ENCODE results near the gene NTMT1.
A peak's percentile ranks its signal among the peaks of the same experiment; 100 is the strongest.

The NTMT1 gene

DNA sequence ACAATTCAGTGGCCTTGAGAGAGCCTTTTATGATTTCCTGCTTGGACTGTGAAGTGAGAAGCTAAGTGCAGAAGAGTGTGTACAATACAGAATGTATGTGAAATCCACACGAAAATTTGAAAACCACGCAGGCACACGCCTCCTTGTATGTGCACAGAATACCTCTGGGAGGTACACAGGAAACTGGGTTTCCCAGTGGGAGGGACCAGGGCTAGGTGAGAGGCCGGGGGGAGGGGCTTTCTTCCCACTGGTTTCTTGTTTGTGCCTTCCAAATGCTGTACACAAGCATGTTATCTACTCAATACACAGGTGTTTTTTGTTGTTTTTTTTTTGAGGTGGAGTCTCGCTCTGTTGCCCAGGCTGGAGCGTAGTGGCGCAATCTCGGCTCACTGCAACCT lies 21.2 kb upstream of the NTMT1 start:
- no peak for DNase-seq (ENCODE audit: low spot score)
- no peak overlapping the region for H3K4me3 Mint-ChIP-seq
- H3K4me1 Mint-ChIP-seq (ENCODE audit: low read depth): peaks cover 29% of the 10 kb centered on the region
- no peaks in the 10 kb centered on the region for H3K27me3 Mint-ChIP-seq (ENCODE audit: low read depth)
- H3K36me3 Mint-ChIP-seq (ENCODE audit: low read depth): no peaks in the 10 kb centered on the region
- no peaks in the 10 kb centered on the region for H3K9me3 Mint-ChIP-seq
- peak overlapping the region; percentile 20 for H3K27ac Mint-ChIP-seq

GRCh38 chr9:129606161-129607026 lies 19.6 kb upstream of the NTMT1 start:
- Mint-ChIP-seq H3K27ac (no peak overlapping the region), H3K9me3 (no peaks in the 10 kb centered on the region), H3K4me3 (no peak overlapping the region), H3K4me1 (ENCODE audit: low read depth) (peaks cover 35% of the 10 kb centered on the region), H3K27me3 (ENCODE audit: low read depth) (no peaks in the 10 kb centered on the region), H3K36me3 (ENCODE audit: low read depth) (no peaks in the 10 kb centered on the region)
- no peak for DNase-seq (ENCODE audit: low spot score)

DNA sequence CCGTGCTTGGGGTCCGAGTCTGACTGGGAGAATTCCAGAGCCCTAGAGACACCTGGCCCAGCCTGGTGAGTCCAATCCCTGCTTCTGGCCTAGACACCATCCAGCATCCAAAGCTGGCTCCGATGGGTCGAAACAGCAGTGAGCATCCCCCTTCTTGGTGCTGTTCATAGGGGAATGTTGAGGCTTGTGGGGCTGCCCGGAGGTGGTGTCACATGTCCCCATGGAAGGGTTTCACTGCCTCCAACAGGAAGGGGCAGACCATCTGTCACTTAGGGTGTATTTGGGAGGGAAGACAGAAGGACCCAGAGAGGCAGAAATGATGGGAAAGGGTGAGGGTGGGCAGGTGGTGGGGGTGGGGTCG lies 19.0 kb upstream of the NTMT1 start:
- Mint-ChIP-seq H3K36me3 (ENCODE audit: low read depth) (no peaks in the 10 kb centered on the region), H3K27ac (no peak overlapping the region)
- no peak for DNase-seq (ENCODE audit: low spot score)

DNA sequence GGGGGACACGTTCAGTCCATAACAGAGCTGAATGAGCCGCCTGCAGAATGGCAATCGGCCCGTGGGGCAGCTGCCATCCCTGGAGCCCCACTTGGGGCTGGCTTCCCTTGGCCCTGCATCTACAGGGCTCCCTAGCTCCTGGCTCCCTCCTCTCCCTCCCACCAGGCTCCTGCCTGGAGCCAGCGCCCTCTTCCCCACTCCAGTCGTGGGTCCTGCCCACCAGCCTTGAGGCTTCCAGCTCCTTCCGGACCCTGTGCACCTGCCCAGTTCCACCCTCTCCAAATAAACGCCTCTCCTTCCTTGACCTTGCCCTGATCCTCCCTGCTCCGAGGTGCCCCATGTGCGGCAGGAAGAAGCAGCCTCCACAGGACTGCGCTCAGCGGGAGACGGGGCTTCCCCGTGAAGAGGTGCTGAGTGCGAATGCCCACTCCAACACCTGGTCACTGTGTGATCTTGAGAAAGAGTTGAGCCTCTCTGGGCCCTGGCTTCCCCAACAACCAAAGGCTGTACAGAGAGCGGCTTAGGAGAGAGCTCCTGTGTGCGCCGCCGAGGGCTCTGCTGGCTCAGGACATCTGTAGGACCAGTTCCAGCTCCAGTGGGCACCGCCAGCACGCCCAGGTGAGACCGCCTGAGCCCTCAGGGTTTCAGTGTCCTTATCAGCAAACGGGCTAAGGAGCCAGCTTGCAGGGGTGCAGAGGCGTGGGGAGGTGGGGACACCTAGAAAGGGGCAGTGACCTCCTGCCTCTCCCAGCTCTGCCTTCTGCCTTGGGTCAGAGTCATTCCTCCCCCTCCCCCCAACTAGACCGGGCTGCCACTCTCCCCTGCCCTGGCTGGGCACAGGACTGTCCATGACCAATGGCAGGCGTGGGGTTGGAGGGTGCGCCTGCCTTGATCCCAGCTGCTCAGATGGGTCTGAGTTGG lies 17.1 kb upstream of the NTMT1 start:
- Mint-ChIP-seq H3K9me3 (no peaks in the 10 kb centered on the region), H3K27me3 (ENCODE audit: low read depth) (no peaks in the 10 kb centered on the region), H3K4me3 (peak overlapping the region; percentile 57), H3K27ac (peak overlapping the region; percentile 65), H3K36me3 (ENCODE audit: low read depth) (no peaks in the 10 kb centered on the region), H3K4me1 (ENCODE audit: low read depth) (peaks cover 31% of the 10 kb centered on the region)
- DNase-seq (ENCODE audit: low spot score): no peak

More for the DNA sequence above, 19.0 kb upstream of the NTMT1 start:
- Mint-ChIP-seq H3K4me3 (peak overlapping the region; percentile 41), H3K27me3 (ENCODE audit: low read depth) (no peaks in the 10 kb centered on the region), H3K4me1 (ENCODE audit: low read depth) (peaks cover 35% of the 10 kb centered on the region), H3K9me3 (no peaks in the 10 kb centered on the region)

- H3K27ac Mint-ChIP-seq: peak overlapping the region; percentile 93
- no peaks in the 10 kb centered on the region for H3K27me3 Mint-ChIP-seq (ENCODE audit: low read depth)
- H3K4me1 Mint-ChIP-seq (ENCODE audit: low read depth): peaks cover 29% of the 10 kb centered on the region
Observed at GRCh38 chr9:129609486-129610212, 16.3 kb upstream of the NTMT1 start.

DNA sequence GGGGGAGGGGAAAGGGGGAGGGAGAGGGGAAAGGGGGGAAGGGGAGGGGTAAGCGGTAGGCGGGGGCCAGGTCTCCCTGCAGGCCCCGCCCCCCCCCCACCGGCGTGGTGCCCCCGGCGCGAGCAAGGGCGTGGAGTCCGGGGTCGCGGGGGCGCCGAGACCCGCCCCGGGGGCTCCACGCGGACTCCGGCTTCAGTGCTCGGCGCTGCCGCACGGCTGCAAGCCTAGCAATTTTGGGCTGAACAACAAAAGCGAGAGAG lies 15.8 kb upstream of the NTMT1 start:
- no peak overlapping the region for H3K27ac Mint-ChIP-seq
- peaks cover 25% of the 10 kb centered on the region for H3K4me1 Mint-ChIP-seq (ENCODE audit: low read depth)
- H3K9me3 Mint-ChIP-seq: no peaks in the 10 kb centered on the region
- H3K36me3 Mint-ChIP-seq (ENCODE audit: low read depth): no peaks in the 10 kb centered on the region
- DNase-seq (ENCODE audit: low spot score): no peak
- no peaks in the 10 kb centered on the region for H3K27me3 Mint-ChIP-seq (ENCODE audit: low read depth)
- peak overlapping the region; percentile 40 for H3K4me3 Mint-ChIP-seq

More at GRCh38 chr9:129609486-129610212, 16.3 kb upstream of the NTMT1 start:
- H3K4me3 Mint-ChIP-seq: peak overlapping the region; percentile 93
- DNase-seq (ENCODE audit: low spot score): peak; percentile 52
- no peaks in the 10 kb centered on the region for H3K36me3 Mint-ChIP-seq (ENCODE audit: low read depth)
- no peaks in the 10 kb centered on the region for H3K9me3 Mint-ChIP-seq

GRCh38 chr9:129610473-129611306 lies 15.3 kb upstream of the NTMT1 start:
- H3K27ac Mint-ChIP-seq: peak overlapping the region; percentile 65
- peaks cover 25% of the 10 kb centered on the region for H3K4me1 Mint-ChIP-seq (ENCODE audit: low read depth)
- no peaks in the 10 kb centered on the region for H3K27me3 Mint-ChIP-seq (ENCODE audit: low read depth)
- DNase-seq (ENCODE audit: low spot score): peak; percentile 72
- H3K36me3 Mint-ChIP-seq (ENCODE audit: low read depth): no peaks in the 10 kb centered on the region
- no peaks in the 10 kb centered on the region for H3K9me3 Mint-ChIP-seq
- peak overlapping the region; percentile 83 for H3K4me3 Mint-ChIP-seq

- H3K4me1 Mint-ChIP-seq (ENCODE audit: low read depth): peaks cover 25% of the 10 kb centered on the region
- no peak overlapping the region for H3K27ac Mint-ChIP-seq
- peak overlapping the region; percentile 83 for H3K4me3 Mint-ChIP-seq
Observed at GRCh38 chr9:129611307-129611800, 14.6 kb upstream of the NTMT1 start.

GRCh38 chr9:129612123-129612522 lies 13.8 kb upstream of the NTMT1 start:
- no peak overlapping the region for H3K4me3 Mint-ChIP-seq
- H3K9me3 Mint-ChIP-seq: no peaks in the 10 kb centered on the region
- H3K4me1 Mint-ChIP-seq (ENCODE audit: low read depth): peaks cover 21% of the 10 kb centered on the region
- H3K27me3 Mint-ChIP-seq (ENCODE audit: low read depth): no peaks in the 10 kb centered on the region
- no peaks in the 10 kb centered on the region for H3K36me3 Mint-ChIP-seq (ENCODE audit: low read depth)
- no peak for DNase-seq (ENCODE audit: low spot score)
- no peak overlapping the region for H3K27ac Mint-ChIP-seq

More at GRCh38 chr9:129611307-129611800, 14.6 kb upstream of the NTMT1 start:
- H3K9me3 Mint-ChIP-seq: no peaks in the 10 kb centered on the region
- no peaks in the 10 kb centered on the region for H3K36me3 Mint-ChIP-seq (ENCODE audit: low read depth)
- H3K27me3 Mint-ChIP-seq (ENCODE audit: low read depth): no peaks in the 10 kb centered on the region
- no peak for DNase-seq (ENCODE audit: low spot score)

- DNase-seq (ENCODE audit: low spot score): no peak
- Mint-ChIP-seq H3K4me3 (no peak overlapping the region), H3K4me1 (ENCODE audit: low read depth) (peaks cover 16% of the 10 kb centered on the region), H3K36me3 (ENCODE audit: low read depth) (no peaks in the 10 kb centered on the region), H3K9me3 (no peaks in the 10 kb centered on the region), H3K27ac (no peak overlapping the region), H3K27me3 (ENCODE audit: low read depth) (peaks cover 6% of the 10 kb centered on the region)
Observed at GRCh38 chr9:129612815-129613519, 13.0 kb upstream of the NTMT1 start.

DNA sequence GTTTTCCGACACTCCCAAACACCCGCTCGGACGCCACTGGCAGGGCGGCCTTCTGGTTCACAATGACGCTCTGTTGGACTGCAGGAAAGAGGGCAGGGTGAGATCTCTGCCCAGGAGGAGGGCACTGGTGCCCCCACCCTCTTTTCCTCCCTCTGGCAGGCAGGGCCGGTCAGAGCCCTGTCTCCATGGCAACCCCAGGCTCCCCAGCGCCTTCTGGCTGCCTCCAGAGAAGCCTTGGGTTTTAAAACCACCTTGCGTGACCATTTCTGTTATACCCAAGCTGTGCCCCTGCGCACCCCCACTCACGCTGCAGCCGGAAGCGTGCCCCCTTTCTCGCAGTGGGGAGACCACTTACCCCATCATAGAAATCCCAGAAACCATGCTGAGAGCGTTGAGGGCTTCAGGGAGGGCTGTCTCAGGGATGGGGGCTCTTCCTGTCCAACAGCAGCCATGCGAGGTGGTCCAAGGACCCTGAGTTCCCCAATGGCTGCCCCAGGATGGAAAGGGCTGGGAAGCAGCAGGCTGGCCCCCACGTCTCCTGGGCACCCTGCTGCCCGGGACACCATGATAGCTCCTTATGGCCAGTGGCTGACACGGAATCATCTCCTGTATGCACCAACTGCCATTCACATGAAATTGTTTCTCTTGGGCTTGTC lies 12.3 kb upstream of the NTMT1 start:
- Mint-ChIP-seq H3K4me3 (no peak overlapping the region), H3K9me3 (no peaks in the 10 kb centered on the region), H3K27me3 (ENCODE audit: low read depth) (peaks cover 11% of the 10 kb centered on the region), H3K27ac (no peak overlapping the region), H3K4me1 (ENCODE audit: low read depth) (peaks cover 15% of the 10 kb centered on the region), H3K36me3 (ENCODE audit: low read depth) (peaks cover 1% of the 10 kb centered on the region)
- no peak for DNase-seq (ENCODE audit: low spot score)

- H3K4me3 Mint-ChIP-seq: no peak overlapping the region
- no peak for DNase-seq (ENCODE audit: low spot score)
- no peaks in the 10 kb centered on the region for H3K9me3 Mint-ChIP-seq
- H3K27ac Mint-ChIP-seq: no peak overlapping the region
- peaks cover 21% of the 10 kb centered on the region for H3K27me3 Mint-ChIP-seq (ENCODE audit: low read depth)
- H3K4me1 Mint-ChIP-seq (ENCODE audit: low read depth): peaks cover 7% of the 10 kb centered on the region
- H3K36me3 Mint-ChIP-seq (ENCODE audit: low read depth): peaks cover 4% of the 10 kb centered on the region
Observed at GRCh38 chr9:129614932-129615331, 11.0 kb upstream of the NTMT1 start.

Measured in T-helper 2 cell treated with Interferon-gamma antibody and Interleukin-4, amounts not matched to agents 5 μg/mL and 100 μg/mL, for 36 hours (primary cell).